GM23248 (cell line): ENCODE results near the gene CRYBG2. TPM values are rescaled to one million over a fixed set of nuclear protein-coding genes. Genes with fewer than 3 reads are reported as not detected.
"Not testable (repeated sequence)": the region's sequence is repeated elsewhere in the genome, so short reads cannot be mapped to it uniquely, and the experiment has no call there.

Source experiments
- DNase-seq: peaks from one replicate; pipeline ENCODE4 v3.0.0-alpha.2; 2015
- H2AFZ ChIP-seq: fragments of 200-600 bp; sonication (generic); 2 replicates; pipeline ENCODE4 v1.6.1; 2016; ENCODE audit warnings: antibody characterized with exemption
- H3F3A ChIP-seq: fragments of 200-600 bp; sonication (generic); 2 replicates; pipeline ENCODE4 v1.6.1; 2016; ENCODE audit warnings: mild to moderate bottlenecking, antibody characterized with exemption, mixed run types; ENCODE audit not compliant: insufficient read depth
- H3K27ac ChIP-seq: fragments of 200-600 bp; sonication (generic); 2 replicates; pipeline ENCODE4 v1.5.1; 2016; ENCODE audit warnings: mild to moderate bottlenecking
- H3K27me3 ChIP-seq: fragments of 200-600 bp; sonication (generic); replicated peaks from 2 replicates; pipeline ENCODE4 v1.6.1; 2016; ENCODE audit warnings: mild to moderate bottlenecking; ENCODE audit not compliant: insufficient read depth
- H3K36me3 ChIP-seq: fragments of 200-600 bp; sonication (generic); 2 replicates; pipeline ENCODE4 v1.6.1; 2016; ENCODE audit warnings: low read depth, mild to moderate bottlenecking
- H3K4me1 ChIP-seq: fragments of 200-600 bp; sonication (generic); 2 replicates; pipeline ENCODE4 v1.6.1; 2016; ENCODE audit warnings: mild to moderate bottlenecking; ENCODE audit not compliant: insufficient read depth
- H3K4me2 ChIP-seq: fragments of 200-600 bp; sonication (generic); one replicate; pipeline ENCODE4 v1.6.1; 2016; ENCODE audit warnings: mild to moderate bottlenecking; ENCODE audit not compliant: unreplicated experiment
- H3K4me3 ChIP-seq: fragments of 200-600 bp; sonication (generic); 2 replicates; pipeline ENCODE4 v1.5.1; 2016; ENCODE audit warnings: mild to moderate bottlenecking
- H3K79me2 ChIP-seq: fragments of 200-600 bp; sonication (generic); 2 replicates; pipeline ENCODE4 v1.6.1; 2016; ENCODE audit warnings: mild to moderate bottlenecking; ENCODE audit not compliant: insufficient read depth
- H3K9ac ChIP-seq: fragments of 200-600 bp; sonication (generic); 2 replicates; pipeline ENCODE4 v1.6.1; 2016; ENCODE audit warnings: mild to moderate bottlenecking
- H3K9me2 ChIP-seq: fragments of 200-600 bp; sonication (generic); 2 replicates; pipeline ENCODE4 v1.6.1; 2016; ENCODE audit warnings: mixed run types, mild to moderate bottlenecking, moderate library complexity; ENCODE audit not compliant: insufficient read depth
- H3K9me3 ChIP-seq: fragments of 200-600 bp; sonication (generic); one replicate; pipeline ENCODE4 v1.6.1; 2017; ENCODE audit warnings: low read depth
- H4K20me1 ChIP-seq: fragments of 200-600 bp; sonication (generic); 2 replicates; pipeline ENCODE4 v1.6.0; 2016; ENCODE audit not compliant: insufficient read depth
- EZH2 ChIP-seq: fragments of 200-600 bp; sonication (generic); IDR thresholded peaks from 2 replicates; pipeline ENCODE4 v1.6.1; 2018; ENCODE audit warnings: antibody characterized with exemption, mild to moderate bottlenecking; ENCODE audit not compliant: insufficient read depth, poor library complexity, severe bottlenecking
- EZH2phosphoT487 ChIP-seq: fragments of 200-600 bp; sonication (generic); IDR thresholded peaks from 2 replicates; pipeline ENCODE4 v1.6.1; 2018; ENCODE audit warnings: antibody characterized with exemption, moderate library complexity, mild to moderate bottlenecking, low read depth; ENCODE audit not compliant: insufficient read depth
- WGBS, 2 experiments: methylation state at CpG; one replicate each; pipeline ENCODE4 v1.1.6; 2015 to 2017; ENCODE audit warnings: low lambda C conversion rate in 2 of 2, low coverage in 1 of 2; ENCODE audit errors: missing lambda C conversion rate in 2 of 2; 5-methylcytosine and 5-hydroxymethylcytosine counted together
- in situ Hi-C: fragments of 300-500 bp; cut with MboI; formaldehyde crosslinking; loops from 2 replicates; pipeline ENCODE4 v1.15.0; 2020
- polyA plus RNA-seq: library from polyadenylated mRNA; unstranded; fragments of >200 nt; fragmentation: Nextera tagmentation; extraction: Ambion mirVana; gene quantifications from 2 replicates; pipeline ENCODE4 v1.2.1, GENCODE V29; 2016
- total RNA-seq: library from RNA; depleted of rRNA; stranded (reverse); fragments of >200 nt; shearing (Covaris generic); gene quantifications from 2 replicates; pipeline ENCODE4 v1.2.3, GENCODE V29; 2014

The CRYBG2 gene
- total and polyA plus RNA-seq, 2 experiments from 2014 or later, result not detected

GRCh38 chr1:26378088-26378878 lies 24.4 kb upstream of the CRYBG2 start:
- no peaks in the 10 kb centered on the region for H3K9me3 ChIP-seq
- peak overlapping the region; percentile 74 for H3K4me2 ChIP-seq
- TF ChIP-seq EZH2phosphoT487 (no peak), EZH2 (no peak)
- peak overlapping the region; percentile 48; the same call in 1 of the 2 replicates for H3K4me3 ChIP-seq
- no peaks in the 10 kb centered on the region for H3K27me3 ChIP-seq
- peak overlapping the region; percentile 85 for H3K27ac ChIP-seq
- peaks cover 6% of the 10 kb centered on the region; the same call in 1 of the 2 replicates for H3F3A ChIP-seq
- H3K9me2 ChIP-seq, result no peaks in the 10 kb centered on the region
- 38 to 42% methylated on average over 5 of the region's 5 CpGs for WGBS, 2 experiments
- peak overlapping the region; percentile 64 for H2AFZ ChIP-seq
- in situ Hi-C loops, result no loop called here
- no peaks in the 10 kb centered on the region for H4K20me1 ChIP-seq
- H3K36me3 ChIP-seq, result no peaks in the 10 kb centered on the region
- no peak overlapping the region for H3K9ac ChIP-seq
- H3K4me1 ChIP-seq, result peaks cover 27% of the 10 kb centered on the region
- H3K79me2 ChIP-seq, result no peaks in the 10 kb centered on the region
- peak; percentile 93 for DNase-seq

- Histone ChIP-seq H3K27ac (no peak overlapping the region), H3K9me2 (no peaks in the 10 kb centered on the region), H3K9me3 (no peaks in the 10 kb centered on the region), H2AFZ (no peak overlapping the region), H3K27me3 (no peaks in the 10 kb centered on the region), H3K4me2 (no peak overlapping the region), H4K20me1 (no peaks in the 10 kb centered on the region), H3K4me1 (peaks cover 29% of the 10 kb centered on the region), H3F3A (peaks cover 6% of the 10 kb centered on the region; the same call in 1 of the 2 replicates), H3K79me2 (no peaks in the 10 kb centered on the region), H3K36me3 (no peaks in the 10 kb centered on the region), H3K4me3 (no peak overlapping the region), H3K9ac (no peak overlapping the region)
- in situ Hi-C loops, result no loop called here
- WGBS, 2 experiments, result 82 to 86% methylated on average over 4 of the region's 4 CpGs
- DNase-seq, result no peak
- TF ChIP-seq EZH2phosphoT487 (no peak), EZH2 (no peak)
Measured at GRCh38 chr1:26376050-26376449, 22.1 kb upstream of the CRYBG2 start.

- H4K20me1 ChIP-seq, result no peaks in the 10 kb centered on the region
- H3K9me3 ChIP-seq, result no peaks in the 10 kb centered on the region
- H3K36me3 ChIP-seq, result no peaks in the 10 kb centered on the region
- no peak overlapping the region for H3K27ac ChIP-seq
- DNase-seq, result no peak
- H3K27me3 ChIP-seq, result no peaks in the 10 kb centered on the region
- H3K9ac ChIP-seq, result no peak overlapping the region
- H2AFZ ChIP-seq, result no peak overlapping the region
- no peaks in the 10 kb centered on the region for H3K9me2 ChIP-seq
- H3F3A ChIP-seq, result peaks cover 6% of the 10 kb centered on the region; the same call in 1 of the 2 replicates
- no peak overlapping the region for H3K4me3 ChIP-seq
- H3K79me2 ChIP-seq, result no peaks in the 10 kb centered on the region
- no peak for TF ChIP-seq EZH2phosphoT487
- H3K4me1 ChIP-seq, result peaks cover 29% of the 10 kb centered on the region
- no peak overlapping the region for H3K4me2 ChIP-seq
- in situ Hi-C loops, result no loop called here
- 80% methylated on average over 6 of the region's 6 CpGs for WGBS, 2 experiments
Measured at GRCh38 chr1:26375081-26375480, 21.2 kb upstream of the CRYBG2 start.

GRCh38 chr1:26374361-26374760 lies 20.4 kb upstream of the CRYBG2 start:
- H3K9me2 ChIP-seq, H2AFZ ChIP-seq, H3K36me3 ChIP-seq, H3K27ac ChIP-seq, H3K4me3 ChIP-seq, DNase-seq, H3K27me3 ChIP-seq, H3K79me2 ChIP-seq, H3F3A ChIP-seq, H3K9me3 ChIP-seq, H4K20me1 ChIP-seq, H3K9ac ChIP-seq, in situ Hi-C loops, H3K4me2 ChIP-seq: not testable (repeated sequence)
- peaks cover 29% of the 10 kb centered on the region for H3K4me1 ChIP-seq
- 47 to 51% methylated on average over 2 of the region's 2 CpGs for WGBS, 2 experiments
